ENCODE results near the gene CUL2.
"Not testable (repeated sequence)": the region's sequence is repeated elsewhere in the genome, so short reads cannot be mapped to it uniquely, and the experiment has no call there.

CUL2 gene

GRCh38 chr10:35079763-35080162 is 10.4 kb downstream of the CUL2 start:
- DNase-seq (ENCODE audit: low read depth): no peak

DNA sequence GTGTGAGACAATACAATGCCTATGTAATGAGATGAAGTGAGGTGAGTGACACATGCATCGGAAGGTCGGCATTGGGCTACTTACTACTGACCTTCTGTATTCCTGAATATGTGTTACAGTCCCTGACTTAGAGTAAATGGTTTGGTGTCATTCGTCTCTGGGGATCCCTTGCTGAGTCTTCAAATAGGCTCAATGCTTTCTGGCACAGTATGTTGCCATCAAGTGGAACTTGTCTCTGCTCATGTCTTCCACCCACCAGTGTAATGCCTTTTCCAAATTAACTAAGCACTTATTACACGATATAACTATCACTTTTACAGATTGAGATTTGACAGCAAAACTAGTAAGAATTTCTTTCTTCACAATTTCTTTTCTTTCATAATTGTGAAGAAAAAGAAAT is 10.9 kb downstream of the CUL2 start:
- DNase-seq (ENCODE audit: low read depth): no peak

- no peak for DNase-seq (ENCODE audit: low read depth)
Observed at GRCh38 chr10:35075228-35075627, 14.9 kb downstream of the CUL2 start.

DNA sequence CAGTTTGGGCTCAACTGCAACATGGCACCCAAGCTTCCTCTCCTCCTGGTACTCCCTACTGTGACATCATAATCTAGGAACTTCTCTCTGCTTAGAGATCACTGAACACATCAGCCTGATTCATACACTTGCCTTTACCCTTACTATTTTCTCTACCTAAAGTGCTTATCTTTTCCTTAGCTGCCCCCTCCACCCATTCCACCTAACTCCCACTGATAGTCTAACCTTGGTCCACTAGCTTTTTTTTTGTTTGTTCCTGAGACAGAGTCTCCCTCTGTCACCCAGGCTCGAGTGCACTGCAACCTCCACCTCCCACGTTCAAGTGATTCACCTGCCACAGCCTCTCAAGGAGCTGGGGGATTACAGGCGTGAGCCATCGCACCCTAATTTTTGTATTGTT is 15.9 kb downstream of the CUL2 start:
- no peak for DNase-seq (ENCODE audit: low read depth)

- DNase-seq (ENCODE audit: low read depth): no peak
Observed at GRCh38 chr10:35070521-35070920, 19.6 kb downstream of the CUL2 start.

DNA sequence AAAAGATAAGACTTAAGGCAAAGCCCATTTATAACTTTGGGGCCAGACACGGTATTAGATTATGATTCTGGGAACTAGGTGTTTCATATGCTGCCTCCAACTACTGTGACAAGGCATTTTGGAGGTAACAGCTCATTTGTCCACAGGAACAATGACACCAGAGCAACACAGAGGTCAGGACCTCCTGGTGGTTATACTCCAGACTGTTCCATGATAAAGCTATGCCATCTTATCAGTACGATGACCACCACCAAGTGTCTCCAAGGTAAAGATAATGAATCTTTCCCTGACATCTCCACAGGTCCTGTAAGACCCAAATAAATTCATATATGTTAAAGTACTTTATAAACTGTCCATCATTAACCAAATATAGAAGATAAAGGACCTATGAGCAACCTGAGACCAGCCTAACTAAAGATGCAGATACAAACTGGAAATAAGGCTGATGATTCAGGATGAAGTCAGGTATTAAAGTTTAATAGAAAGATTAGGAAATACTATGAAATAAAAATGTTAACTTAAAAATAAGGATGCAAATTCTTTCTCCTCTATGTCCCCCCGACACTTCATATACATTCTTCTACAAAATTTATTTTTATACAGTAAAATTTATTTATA is 26.2 kb downstream of the CUL2 start:
- DNase-seq (ENCODE audit: low read depth): no peak

DNA sequence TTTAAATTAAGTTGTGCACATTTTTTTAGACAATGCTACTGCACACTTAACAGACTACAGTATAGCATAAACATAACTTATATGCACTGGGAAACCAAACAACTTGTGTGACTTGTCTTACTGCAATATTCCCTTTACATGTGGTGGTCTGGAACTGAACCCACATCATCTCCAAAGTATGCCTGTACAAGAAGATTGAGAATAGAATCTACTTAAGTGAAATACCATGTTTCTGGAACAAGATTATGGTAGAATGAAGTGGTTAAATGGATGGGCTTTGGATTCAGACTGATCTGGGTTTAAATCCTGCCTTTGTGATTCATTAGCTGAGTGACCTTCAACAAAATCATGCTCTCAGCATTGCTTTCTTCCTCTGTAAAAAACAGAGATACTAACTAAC is 30.7 kb downstream of the CUL2 start:
- no peak for DNase-seq (ENCODE audit: low read depth)

DNA sequence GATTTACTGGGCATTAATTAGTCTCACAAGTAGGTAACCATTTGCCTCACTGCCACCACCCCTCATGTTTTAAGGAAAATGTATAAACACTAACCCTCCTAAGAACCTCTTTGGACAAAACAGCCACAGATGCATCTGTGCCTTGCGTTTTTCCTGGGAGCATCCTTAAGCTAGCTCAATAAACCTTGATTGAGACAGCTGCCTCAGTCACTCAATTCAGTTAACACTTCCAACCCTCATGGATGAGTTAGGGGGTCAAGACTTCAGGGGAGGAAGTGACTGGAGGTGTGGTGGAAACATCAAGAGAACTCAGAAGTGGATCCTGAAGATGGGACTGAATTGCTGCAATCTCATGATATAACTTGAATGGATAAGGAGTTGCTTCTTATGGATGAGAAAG is 31.5 kb downstream of the CUL2 start:
- DNase-seq (ENCODE audit: low read depth): no peak

GRCh38 chr10:35058134-35058533 is 32.0 kb downstream of the CUL2 start:
- DNase-seq (ENCODE audit: low read depth): peak; percentile 35

DNA sequence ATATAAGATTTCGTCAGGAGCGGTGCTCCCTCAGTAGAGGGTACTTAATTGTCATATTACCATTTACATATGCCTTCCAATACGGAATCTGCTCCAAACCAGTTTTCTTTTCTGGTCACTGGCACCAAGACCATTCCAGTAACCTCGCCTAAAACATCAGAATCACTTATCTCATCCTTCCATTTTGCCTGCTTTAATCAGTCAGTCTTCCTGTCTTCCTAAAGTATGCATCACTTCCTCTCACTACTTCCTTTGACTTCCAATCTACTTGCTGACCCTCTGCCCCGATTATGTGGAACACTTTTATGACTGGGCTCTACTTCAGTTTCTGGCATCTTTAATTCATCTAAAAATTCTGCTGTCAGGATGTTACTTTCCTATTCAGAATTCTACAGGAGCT is 33.5 kb downstream of the CUL2 start:
- DNase-seq (ENCODE audit: low read depth): no peak

DNA sequence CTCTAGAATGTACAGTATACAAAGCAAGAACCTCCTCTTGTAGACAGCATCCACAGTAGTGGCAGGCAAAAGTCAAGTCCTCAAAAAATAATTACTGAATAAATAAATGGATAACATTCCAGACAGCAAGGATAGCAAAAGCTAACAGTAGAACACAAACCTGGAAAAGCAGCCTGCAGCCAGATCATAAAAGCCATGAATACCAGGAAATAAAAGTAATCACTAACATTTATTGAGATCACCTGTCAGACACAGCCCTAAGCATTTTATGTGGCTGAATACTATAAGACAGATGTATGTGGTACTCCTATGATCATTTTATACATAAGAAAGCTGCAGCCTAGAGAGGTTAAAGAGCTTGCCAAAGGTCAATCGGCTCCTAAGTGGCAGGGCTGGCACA is 34.0 kb downstream of the CUL2 start:
- DNase-seq (ENCODE audit: low read depth): no peak

DNA sequence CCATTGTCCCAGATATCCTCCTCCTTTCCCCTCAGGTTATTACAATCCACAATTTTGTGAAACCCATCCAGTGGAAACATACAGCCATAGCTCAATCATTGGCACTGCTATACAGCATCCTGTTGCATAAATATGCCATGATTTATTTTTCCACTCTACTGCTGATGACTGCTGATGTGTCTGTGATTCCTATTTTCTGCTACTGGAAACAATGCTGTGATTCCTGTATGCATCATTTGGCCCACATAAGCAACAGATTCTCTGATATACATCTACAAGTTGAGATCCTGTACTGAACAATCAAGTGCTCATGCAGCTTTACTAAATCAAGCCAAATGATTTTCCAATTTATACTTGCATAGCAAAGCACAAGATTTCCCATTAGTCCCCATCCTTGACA is 39.6 kb downstream of the CUL2 start:
- DNase-seq (ENCODE audit: low read depth): no peak

- DNase-seq (ENCODE audit: low read depth): no peak
Observed at GRCh38 chr10:35046074-35046473, 44.1 kb downstream of the CUL2 start.

DNA sequence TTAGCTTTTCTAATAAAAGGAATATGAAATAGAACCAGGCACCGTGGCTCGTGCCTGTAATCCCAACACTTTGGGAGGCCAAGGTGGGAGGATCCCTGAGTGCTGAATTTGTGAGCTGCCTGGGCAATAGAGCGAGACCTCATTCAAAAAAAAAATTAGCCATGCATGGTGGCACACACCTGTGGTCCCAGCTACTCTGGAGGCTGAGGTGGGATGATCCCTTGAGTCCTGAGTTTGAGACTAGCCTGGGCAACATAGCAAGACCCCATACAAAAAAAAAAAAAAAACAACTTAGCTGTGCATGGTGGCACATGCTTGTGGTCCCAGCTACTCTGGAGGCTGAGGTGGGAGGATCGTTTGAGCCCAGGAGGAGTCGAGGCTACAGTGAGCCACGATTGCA is 44.9 kb downstream of the CUL2 start:
- DNase-seq (ENCODE audit: low read depth): not testable (repeated sequence)

- no peak for DNase-seq (ENCODE audit: low read depth)
Observed at GRCh38 chr10:35043796-35044344, 46.3 kb downstream of the CUL2 start.

- DNase-seq (ENCODE audit: low read depth): no peak
Observed at GRCh38 chr10:35042783-35043182, 47.4 kb downstream of the CUL2 start.

GRCh38 chr10:35041502-35041879 is 48.6 kb downstream of the CUL2 start:
- DNase-seq (ENCODE audit: low read depth): no peak

DNA sequence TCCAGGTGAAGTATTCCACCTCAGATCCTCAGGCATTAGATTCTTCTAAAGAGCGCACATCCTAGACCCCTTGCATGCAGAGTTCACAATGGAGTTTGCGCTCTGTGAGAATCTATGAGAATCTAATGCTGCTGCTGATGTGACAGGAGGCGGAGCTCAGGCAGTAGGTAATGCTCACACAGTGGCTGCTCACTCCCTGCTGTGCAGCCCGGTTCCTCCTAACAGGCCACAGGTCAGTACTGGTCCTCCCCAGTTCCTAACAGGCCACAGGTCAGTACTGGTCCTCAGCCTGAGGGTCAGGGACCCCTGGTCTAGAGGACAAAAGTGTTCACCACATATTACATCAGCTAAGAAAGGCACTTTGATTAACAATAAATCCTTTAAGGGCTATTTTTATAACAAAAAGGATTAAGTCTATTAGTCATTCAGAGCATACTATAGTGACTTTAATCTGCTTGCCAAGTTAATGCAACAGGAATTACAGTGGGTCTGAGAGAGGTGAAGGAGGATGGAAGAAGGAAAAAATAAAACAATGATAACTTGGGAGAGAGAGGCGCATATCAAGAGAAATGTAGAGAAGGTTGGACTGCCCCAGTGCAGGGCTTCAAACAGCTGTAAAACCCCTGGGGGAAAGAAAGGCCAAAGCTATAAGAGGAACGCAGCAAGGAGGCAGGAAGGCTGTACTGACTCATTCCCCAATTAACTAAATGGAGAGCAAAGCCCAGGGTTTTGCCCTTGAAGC is 49.2 kb downstream of the CUL2 start:
- DNase-seq (ENCODE audit: low read depth): no peak

DNA sequence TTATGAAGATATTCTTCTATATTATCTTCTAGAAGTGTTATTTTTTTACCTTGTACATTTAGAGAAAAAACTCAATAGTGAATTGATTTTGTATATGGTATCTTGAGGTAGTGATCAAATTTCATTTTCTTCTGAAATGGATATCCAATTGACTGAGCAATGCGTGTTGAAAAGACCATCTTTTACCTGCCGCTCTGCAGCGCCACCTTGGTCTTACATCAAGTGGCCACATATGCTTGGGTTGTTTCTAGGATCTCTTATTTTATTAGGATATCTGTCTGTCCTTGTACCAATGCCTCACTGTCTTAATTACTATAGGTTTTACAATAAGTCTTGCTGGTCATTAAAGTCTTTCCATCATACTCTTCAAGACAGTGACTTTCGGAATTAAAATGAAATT is 53.0 kb downstream of the CUL2 start:
- DNase-seq (ENCODE audit: low read depth): no peak

GRCh38 chr10:35035606-35036005 is 54.5 kb downstream of the CUL2 start:
- no peak for DNase-seq (ENCODE audit: low read depth)

DNA sequence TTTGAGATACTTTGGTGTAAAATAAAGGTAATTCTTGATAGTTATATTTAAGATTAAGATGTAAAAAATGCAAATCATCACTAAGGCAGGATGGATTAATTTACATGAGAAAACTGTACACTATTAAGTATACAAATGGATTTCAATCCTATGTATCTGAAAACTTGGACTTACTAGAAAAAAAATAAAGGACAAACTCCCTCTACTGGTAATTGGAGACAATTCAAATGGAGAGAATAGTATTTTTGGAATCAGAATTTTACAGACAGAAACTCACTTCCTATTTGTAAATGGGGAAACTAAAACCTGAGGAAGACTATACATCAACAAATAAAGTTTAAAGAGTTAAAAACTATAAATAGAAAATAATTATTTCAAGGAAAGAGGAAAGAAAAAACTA is 62.6 kb downstream of the CUL2 start:
- no peak for DNase-seq (ENCODE audit: low read depth)

DNA sequence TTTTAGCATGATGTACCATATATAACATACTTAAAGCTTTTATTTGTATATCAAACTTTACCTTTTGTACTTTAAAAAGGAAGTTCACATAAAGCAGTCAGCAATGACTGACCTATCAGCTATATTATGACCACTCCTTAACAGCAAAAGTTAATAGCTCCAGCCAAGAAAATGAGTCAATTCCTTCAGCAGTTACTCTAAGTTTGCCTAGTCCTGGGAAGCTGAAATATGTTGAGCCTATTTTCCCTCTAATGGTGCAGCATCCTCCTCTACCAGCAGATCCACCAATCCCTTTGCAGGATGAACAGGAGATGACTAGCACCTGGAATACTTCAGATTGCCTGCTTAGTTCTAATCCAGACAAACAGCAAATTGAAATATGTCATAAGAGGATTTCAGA is 64.2 kb downstream of the CUL2 start:
- no peak for DNase-seq (ENCODE audit: low read depth)

DNA sequence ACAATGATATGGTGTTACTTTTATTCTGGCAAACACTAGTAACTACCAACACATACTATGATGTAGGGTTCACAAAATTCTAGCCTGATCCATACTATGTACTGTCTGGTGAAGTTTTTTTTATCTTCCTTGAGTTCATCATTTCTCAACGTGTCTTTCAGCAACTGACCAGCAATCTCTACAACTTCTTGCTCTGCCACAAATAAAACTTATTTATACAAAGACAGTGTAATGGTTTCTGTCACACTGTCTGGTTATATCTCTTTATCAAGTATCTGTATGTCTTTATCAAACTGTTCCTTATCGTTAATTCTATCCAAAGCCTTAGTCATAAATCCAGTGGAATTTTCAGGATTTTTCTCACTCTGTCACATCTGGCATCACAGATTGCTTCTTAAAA is 69.7 kb downstream of the CUL2 start:
- DNase-seq (ENCODE audit: low read depth): no peak

All from HS-27A (cell line).